Measurements from ENCODE around the gene INTS15. TPM values are rescaled to one million over a fixed set of nuclear protein-coding genes. Genes with fewer than 3 reads are reported as not detected.

Gene INTS15
- total RNA-seq, 1 experiment from 2014 or later, result 24.3 TPM

DNA sequence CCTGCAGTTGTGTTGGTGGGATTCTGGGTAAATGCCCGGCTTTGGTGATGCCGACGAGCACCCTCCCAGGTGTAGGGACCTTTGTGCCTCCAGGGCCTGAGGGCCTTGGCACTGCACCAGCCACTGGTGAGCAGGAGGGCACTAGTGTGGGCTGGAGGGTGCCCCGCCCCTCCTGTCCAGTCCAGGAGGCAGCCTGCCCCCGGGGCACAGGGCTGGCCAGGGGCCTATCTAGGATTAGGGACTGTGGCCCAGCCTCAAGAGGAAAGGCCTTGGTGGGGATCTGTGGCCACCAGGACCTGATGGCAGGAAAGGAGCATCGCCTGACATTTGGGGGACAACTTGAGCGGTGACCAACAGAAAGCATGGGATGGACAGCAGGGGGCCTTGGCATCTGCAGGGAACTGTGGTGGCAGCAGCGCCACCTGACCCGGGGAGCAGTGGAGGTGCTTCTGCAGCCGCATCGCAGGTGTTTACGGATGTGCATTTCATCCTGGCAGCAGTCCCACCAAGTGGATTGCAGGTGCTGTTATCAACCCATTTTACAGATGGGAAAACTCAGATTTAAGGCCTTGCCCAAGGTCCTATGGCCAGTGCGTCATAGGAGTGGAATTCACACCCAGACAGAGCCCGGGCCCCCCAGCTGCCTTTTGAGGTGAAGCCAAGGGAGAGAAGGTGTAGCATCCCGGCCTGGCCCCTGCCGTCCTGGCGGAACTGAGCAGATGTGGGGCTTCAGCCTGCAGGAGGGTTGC, 58.4 kb downstream of the INTS15 start:
- Histone ChIP-seq H3K79me2 (ENCODE audit: insufficient read depth, low read length) (peaks cover 6% of the 10 kb centered on the region; the same call in 1 of the 2 replicates), H2AFZ (ENCODE audit: low read depth, low read length, poor library complexity, severe bottlenecking) (no peak overlapping the region), H3K9me3 (ENCODE audit: control insufficient read depth in 1 of 2, insufficient read depth in 1 of 2, low read depth in 1 of 2, low read length in 2 of 2) (no peaks in the 10 kb centered on the region; a peak in 1 of 4 replicates), H3K9ac (ENCODE audit: low read length) (no peak overlapping the region), H3K4me1 (ENCODE audit: control insufficient read depth in 1 of 2, insufficient read depth in 2 of 2, low read length in 2 of 2) (no peaks in the 10 kb centered on the region), H3K9me2 (ENCODE audit: insufficient read depth) (no peaks in the 10 kb centered on the region), H3K4me2 (ENCODE audit: low read length) (no peak overlapping the region), H4K20me1 (ENCODE audit: insufficient read depth) (no peaks in the 10 kb centered on the region), H3K4me3 (replicated peaks in 1 of 2; ENCODE audit: low read depth in 1 of 2, low read length in 2 of 2) (no peak overlapping the region), H3K36me3 (ENCODE audit: control insufficient read depth in 1 of 2, insufficient read depth in 2 of 2, low read length in 2 of 2) (peaks cover 13 to 53% of the 10 kb centered on the region in 2 experiments; a peak in 3 of 4 replicates), H3K27me3 (ENCODE audit: insufficient read depth, low read length) (no peaks in the 10 kb centered on the region), H3K27ac (ENCODE audit: low read depth, low read length) (no peak overlapping the region)
- intact Hi-C loops (cut with micrococcal nuclease), result no loop called here
- TF ChIP-seq EZH2phosphoT487 (IDR thresholded peaks at IDR 0.05; ENCODE audit: borderline replicate concordance) (no peak), ZNF274 (IDR thresholded peaks at IDR 0.05; ENCODE audit: low read depth, low read length) (no peak), EZH2 (IDR thresholded peaks at IDR 0.05) (no peak), ZFX (IDR thresholded peaks at IDR 0.05) (no peak), SP1 (IDR thresholded peaks at IDR 0.05; ENCODE audit: low read depth) (no peak), CEBPB (IDR thresholded peaks at IDR 0.05; ENCODE audit: low read depth) (no peak), ELF1 (IDR thresholded peaks at IDR 0.05; ENCODE audit: borderline replicate concordance, low read depth) (no peak), EGR1 (IDR thresholded peaks at IDR 0.05; ENCODE audit: low read depth) (no peak)
- TF ChIP-seq, protein P1, sequence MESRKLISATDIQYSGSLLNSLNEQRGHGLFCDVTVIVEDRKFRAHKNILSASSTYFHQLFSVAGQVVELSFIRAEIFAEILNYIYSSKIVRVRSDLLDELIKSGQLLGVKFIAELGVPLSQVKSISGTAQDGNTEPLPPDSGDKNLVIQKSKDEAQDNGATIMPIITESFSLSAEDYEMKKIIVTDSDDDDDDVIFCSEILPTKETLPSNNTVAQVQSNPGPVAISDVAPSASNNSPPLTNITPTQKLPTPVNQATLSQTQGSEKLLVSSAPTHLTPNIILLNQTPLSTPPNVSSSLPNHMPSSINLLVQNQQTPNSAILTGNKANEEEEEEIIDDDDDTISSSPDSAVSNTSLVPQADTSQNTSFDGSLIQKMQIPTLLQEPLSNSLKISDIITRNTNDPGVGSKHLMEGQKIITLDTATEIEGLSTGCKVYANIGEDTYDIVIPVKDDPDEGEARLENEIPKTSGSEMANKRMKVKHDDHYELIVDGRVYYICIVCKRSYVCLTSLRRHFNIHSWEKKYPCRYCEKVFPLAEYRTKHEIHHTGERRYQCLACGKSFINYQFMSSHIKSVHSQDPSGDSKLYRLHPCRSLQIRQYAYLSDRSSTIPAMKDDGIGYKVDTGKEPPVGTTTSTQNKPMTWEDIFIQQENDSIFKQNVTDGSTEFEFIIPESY (IDR thresholded peaks at IDR 0.05; ENCODE audit: extremely low read depth, insufficient replicate concordance, low read length), result no peak
- TF ChIP-seq, protein P2, sequence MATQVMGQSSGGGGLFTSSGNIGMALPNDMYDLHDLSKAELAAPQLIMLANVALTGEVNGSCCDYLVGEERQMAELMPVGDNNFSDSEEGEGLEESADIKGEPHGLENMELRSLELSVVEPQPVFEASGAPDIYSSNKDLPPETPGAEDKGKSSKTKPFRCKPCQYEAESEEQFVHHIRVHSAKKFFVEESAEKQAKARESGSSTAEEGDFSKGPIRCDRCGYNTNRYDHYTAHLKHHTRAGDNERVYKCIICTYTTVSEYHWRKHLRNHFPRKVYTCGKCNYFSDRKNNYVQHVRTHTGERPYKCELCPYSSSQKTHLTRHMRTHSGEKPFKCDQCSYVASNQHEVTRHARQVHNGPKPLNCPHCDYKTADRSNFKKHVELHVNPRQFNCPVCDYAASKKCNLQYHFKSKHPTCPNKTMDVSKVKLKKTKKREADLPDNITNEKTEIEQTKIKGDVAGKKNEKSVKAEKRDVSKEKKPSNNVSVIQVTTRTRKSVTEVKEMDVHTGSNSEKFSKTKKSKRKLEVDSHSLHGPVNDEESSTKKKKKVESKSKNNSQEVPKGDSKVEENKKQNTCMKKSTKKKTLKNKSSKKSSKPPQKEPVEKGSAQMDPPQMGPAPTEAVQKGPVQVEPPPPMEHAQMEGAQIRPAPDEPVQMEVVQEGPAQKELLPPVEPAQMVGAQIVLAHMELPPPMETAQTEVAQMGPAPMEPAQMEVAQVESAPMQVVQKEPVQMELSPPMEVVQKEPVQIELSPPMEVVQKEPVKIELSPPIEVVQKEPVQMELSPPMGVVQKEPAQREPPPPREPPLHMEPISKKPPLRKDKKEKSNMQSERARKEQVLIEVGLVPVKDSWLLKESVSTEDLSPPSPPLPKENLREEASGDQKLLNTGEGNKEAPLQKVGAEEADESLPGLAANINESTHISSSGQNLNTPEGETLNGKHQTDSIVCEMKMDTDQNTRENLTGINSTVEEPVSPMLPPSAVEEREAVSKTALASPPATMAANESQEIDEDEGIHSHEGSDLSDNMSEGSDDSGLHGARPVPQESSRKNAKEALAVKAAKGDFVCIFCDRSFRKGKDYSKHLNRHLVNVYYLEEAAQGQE (IDR thresholded peaks at IDR 0.05; ENCODE audit: low read depth), result no peak
- TF ChIP-seq, protein P3, sequence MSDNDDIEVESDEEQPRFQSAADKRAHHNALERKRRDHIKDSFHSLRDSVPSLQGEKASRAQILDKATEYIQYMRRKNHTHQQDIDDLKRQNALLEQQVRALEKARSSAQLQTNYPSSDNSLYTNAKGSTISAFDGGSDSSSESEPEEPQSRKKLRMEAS (IDR thresholded peaks at IDR 0.05), result no peak
- ChIA-PET CTCF (no interaction called here), RAD21 (ENCODE audit: low non-redundant PET in 1 of 2, low total read pairs in 2 of 2, uncharacterized antibody in 2 of 2, unreplicated experiment in 2 of 2) (no interaction called here), POLR2A (no interaction called here)
- no TSS peak for BruUV-seq (replicated peaks)
- DNase-seq (ENCODE audit: low read depth, low spot score) (no peak), ATAC-seq (no peak)

Measured in HCT116 (cell line).